HEK293T (cell line): ENCODE measurements around the gene BZW2.

Experiments used
- BHLHE40 ChIP-seq: fragments of 450-650 bp; IDR thresholded peaks from 2 replicates; pipeline ENCODE4 v1.6.1; 2016; ENCODE audit warnings: mild to moderate bottlenecking, moderate library complexity, borderline replicate concordance
- FOXA1 ChIP-seq: fragments of 450-650 bp; IDR thresholded peaks from 2 replicates; pipeline ENCODE4 v1.6.1; 2016; ENCODE audit warnings: mild to moderate bottlenecking
- FOXM1 ChIP-seq: fragments of 450-650 bp; IDR thresholded peaks from 2 replicates; pipeline ENCODE4 v1.6.1; 2017; ENCODE audit warnings: mild to moderate bottlenecking, borderline replicate concordance
- HDGF ChIP-seq: fragments of 450-650 bp; IDR thresholded peaks from 2 replicates; pipeline ENCODE4 v1.6.1; 2017; ENCODE audit warnings: antibody characterized with exemption, borderline replicate concordance
- L3MBTL2 ChIP-seq: fragments of 450-650 bp; conservative IDR thresholded peaks from 2 replicates; pipeline ENCODE4 v1.6.1; 2016; ENCODE audit warnings: mild to moderate bottlenecking
- NFRKB ChIP-seq: fragments of 450-650 bp; IDR thresholded peaks from 2 replicates; pipeline ENCODE4 v1.6.1; 2016; ENCODE audit warnings: mild to moderate bottlenecking, moderate library complexity
- SP1 ChIP-seq: fragments of 450-650 bp; IDR thresholded peaks from 2 replicates; pipeline ENCODE4 v1.6.1; 2017
- TARDBP ChIP-seq: fragments of 450-650 bp; IDR thresholded peaks from 2 replicates; pipeline ENCODE4 v1.6.1; 2016
- TF ChIP-seq, protein P1 (sequence below): fragments of 450-650 bp; IDR thresholded peaks from 2 replicates; pipeline ENCODE4 v1.6.1; 2016

DNA sequence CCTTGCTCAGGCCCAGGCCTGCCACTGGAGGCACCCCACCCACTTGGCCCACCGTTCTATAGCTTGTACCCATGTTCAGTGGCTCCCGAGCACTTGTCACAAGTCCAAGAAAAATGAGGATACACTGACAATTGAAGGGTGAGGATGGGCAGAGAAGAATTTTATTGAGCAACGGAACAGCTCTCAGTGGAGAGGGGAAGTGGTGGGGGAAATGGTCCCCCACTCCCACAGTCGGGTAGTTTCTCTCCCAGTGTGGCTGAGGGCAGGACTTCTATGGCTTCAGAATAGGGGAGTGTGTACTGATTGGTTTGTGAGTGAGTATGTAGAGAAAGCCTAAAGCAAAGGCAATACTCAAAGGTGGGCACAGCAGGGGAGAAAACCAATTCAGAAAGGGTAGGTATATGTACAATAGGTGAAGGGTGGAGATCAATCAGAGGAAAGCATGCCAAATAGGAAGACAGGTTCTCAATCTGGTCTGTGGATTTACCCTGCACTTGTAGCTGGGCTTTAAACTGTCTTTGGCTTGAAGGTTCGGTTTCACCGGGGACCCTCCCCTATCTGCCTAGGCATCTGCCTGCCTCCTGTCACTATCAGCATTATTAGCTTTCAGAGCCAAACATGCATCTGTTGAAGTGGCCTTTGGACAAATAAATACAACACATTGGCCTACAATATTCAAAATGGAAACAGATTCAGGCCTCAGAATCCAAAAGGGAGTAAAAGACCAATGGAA lies 98.7 kb downstream of the BZW2 start:
- TF ChIP-seq BHLHE40 (no peak), FOXM1 (no peak), TARDBP (no peak), HDGF (no peak), L3MBTL2 (no peak), FOXA1 (no peak), SP1 (no peak), NFRKB (no peak)
- TF ChIP-seq, protein P1, sequence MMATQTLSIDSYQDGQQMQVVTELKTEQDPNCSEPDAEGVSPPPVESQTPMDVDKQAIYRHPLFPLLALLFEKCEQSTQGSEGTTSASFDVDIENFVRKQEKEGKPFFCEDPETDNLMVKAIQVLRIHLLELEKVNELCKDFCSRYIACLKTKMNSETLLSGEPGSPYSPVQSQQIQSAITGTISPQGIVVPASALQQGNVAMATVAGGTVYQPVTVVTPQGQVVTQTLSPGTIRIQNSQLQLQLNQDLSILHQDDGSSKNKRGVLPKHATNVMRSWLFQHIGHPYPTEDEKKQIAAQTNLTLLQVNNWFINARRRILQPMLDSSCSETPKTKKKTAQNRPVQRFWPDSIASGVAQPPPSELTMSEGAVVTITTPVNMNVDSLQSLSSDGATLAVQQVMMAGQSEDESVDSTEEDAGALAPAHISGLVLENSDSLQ = no peak
